Esophagus muscularis mucosa (tissue), 3 donors: ENCODE results near the gene NR3C2.

Source experiments
- POLR2A ChIP-seq: fragments of 450-650 bp; IDR thresholded peaks from one replicate; pipeline ENCODE4 v1.6.1; 2017; ENCODE audit warnings: antibody characterized with exemption, moderate library complexity, mild to moderate bottlenecking, low read depth
- POLR2AphosphoS5 ChIP-seq, 2 donors: sonication (generic); formaldehyde crosslinking; IDR thresholded peaks; one replicate each; pipeline ENCODE4 v1.6.1; 2017; ENCODE audit warnings: antibody characterized with exemption in 2 of 2
- TF ChIP-seq, protein P1 (sequence below), 3 experiments: fragments of 200-600 bp in 2 of 3; fragments of 450-650 bp in 1 of 3; sonication (generic) in 2 of 3; IDR thresholded peaks; one replicate each; pipeline ENCODE4 v1.5.1; 2017 to 2019; ENCODE audit warnings: antibody characterized with exemption in 3 of 3, mild to moderate bottlenecking in 2 of 3, moderate library complexity in 1 of 3

DNA sequence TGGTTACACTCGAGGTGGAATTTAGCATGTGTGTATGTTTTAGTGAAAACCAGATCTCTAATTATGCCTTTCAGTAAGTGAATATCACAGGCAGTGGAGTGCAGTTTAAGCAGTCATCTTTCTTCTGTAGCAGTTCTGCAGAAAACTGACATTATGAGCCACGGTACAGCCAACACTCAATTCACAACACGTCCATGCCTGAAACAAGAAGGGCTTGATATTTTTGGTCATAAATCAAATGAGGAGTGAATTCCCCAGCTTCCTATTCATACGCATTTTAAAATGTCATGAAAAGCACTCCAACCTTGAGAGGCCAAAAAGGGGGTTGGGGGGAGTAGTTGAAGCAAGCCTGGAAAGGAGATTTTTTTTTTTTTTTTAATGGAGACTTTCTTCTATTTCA, 393.6 kb downstream of the NR3C2 start:
- TF ChIP-seq, protein P1, sequence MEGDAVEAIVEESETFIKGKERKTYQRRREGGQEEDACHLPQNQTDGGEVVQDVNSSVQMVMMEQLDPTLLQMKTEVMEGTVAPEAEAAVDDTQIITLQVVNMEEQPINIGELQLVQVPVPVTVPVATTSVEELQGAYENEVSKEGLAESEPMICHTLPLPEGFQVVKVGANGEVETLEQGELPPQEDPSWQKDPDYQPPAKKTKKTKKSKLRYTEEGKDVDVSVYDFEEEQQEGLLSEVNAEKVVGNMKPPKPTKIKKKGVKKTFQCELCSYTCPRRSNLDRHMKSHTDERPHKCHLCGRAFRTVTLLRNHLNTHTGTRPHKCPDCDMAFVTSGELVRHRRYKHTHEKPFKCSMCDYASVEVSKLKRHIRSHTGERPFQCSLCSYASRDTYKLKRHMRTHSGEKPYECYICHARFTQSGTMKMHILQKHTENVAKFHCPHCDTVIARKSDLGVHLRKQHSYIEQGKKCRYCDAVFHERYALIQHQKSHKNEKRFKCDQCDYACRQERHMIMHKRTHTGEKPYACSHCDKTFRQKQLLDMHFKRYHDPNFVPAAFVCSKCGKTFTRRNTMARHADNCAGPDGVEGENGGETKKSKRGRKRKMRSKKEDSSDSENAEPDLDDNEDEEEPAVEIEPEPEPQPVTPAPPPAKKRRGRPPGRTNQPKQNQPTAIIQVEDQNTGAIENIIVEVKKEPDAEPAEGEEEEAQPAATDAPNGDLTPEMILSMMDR (IDR thresholded peaks at IDR 0.05): no peak
- TF ChIP-seq POLR2AphosphoS5 (IDR thresholded peaks at IDR 0.05) (no peak), POLR2A (no peak)
